ENCODE results near the gene SRRM4. TPM values are rescaled to one million over a fixed set of nuclear protein-coding genes. Genes with fewer than 3 reads are reported as not detected.

Gene SRRM4
- total RNA-seq, 2 donors from 2014 or later, result not detected

GRCh38 chr12:119168721-119169120 is 187.4 kb downstream of the SRRM4 start:
- Mint-ChIP-seq H3K27me3 (peaks cover 1% of the 10 kb centered on the region), H3K4me3 (no peak overlapping the region), H3K36me3 (ENCODE audit: low read depth) (no peaks in the 10 kb centered on the region), H3K27ac (no peak overlapping the region), H3K4me1 (no peaks in the 10 kb centered on the region), H3K9me3 (peaks cover 3% of the 10 kb centered on the region)
- ATAC-seq (replicated peaks), result no peak

- no peaks in the 10 kb centered on the region for H3K36me3 Mint-ChIP-seq (ENCODE audit: low read depth)
- H3K4me1 Mint-ChIP-seq, result no peaks in the 10 kb centered on the region
- H3K4me3 Mint-ChIP-seq, result no peak overlapping the region
- ATAC-seq (replicated peaks), result no peak
- peaks cover 3% of the 10 kb centered on the region for H3K9me3 Mint-ChIP-seq
- no peaks in the 10 kb centered on the region for H3K27me3 Mint-ChIP-seq
- H3K27ac Mint-ChIP-seq, result no peak overlapping the region
Measured at GRCh38 chr12:119169150-119169549, 187.8 kb downstream of the SRRM4 start.

GRCh38 chr12:119171291-119171690 is 189.9 kb downstream of the SRRM4 start:
- no peak for ATAC-seq (replicated peaks)
- Mint-ChIP-seq H3K36me3 (ENCODE audit: low read depth) (no peaks in the 10 kb centered on the region), H3K4me3 (no peak overlapping the region), H3K27me3 (peaks cover 2% of the 10 kb centered on the region), H3K4me1 (no peaks in the 10 kb centered on the region), H3K27ac (no peak overlapping the region), H3K9me3 (peaks cover 3% of the 10 kb centered on the region)

GRCh38 chr12:119171691-119172425 is 190.5 kb downstream of the SRRM4 start:
- H3K27ac Mint-ChIP-seq, result no peak overlapping the region
- ATAC-seq (replicated peaks), result no peak
- peaks cover 3% of the 10 kb centered on the region for H3K9me3 Mint-ChIP-seq
- no peaks in the 10 kb centered on the region for H3K36me3 Mint-ChIP-seq (ENCODE audit: low read depth)
- no peaks in the 10 kb centered on the region for H3K4me1 Mint-ChIP-seq
- peaks cover 3% of the 10 kb centered on the region for H3K27me3 Mint-ChIP-seq
- no peak overlapping the region for H3K4me3 Mint-ChIP-seq

GRCh38 chr12:119175081-119175480 is 193.7 kb downstream of the SRRM4 start:
- no peak for ATAC-seq (replicated peaks)
- Mint-ChIP-seq H3K4me3 (no peak overlapping the region), H3K4me1 (no peaks in the 10 kb centered on the region), H3K27me3 (peaks cover 7% of the 10 kb centered on the region), H3K27ac (no peak overlapping the region), H3K36me3 (ENCODE audit: low read depth) (no peaks in the 10 kb centered on the region), H3K9me3 (peaks cover 3% of the 10 kb centered on the region)

GRCh38 chr12:119176267-119177055 is 195.1 kb downstream of the SRRM4 start:
- H3K4me1 Mint-ChIP-seq, result no peaks in the 10 kb centered on the region
- no peak for ATAC-seq (replicated peaks)
- peaks cover 2% of the 10 kb centered on the region for H3K9me3 Mint-ChIP-seq
- H3K36me3 Mint-ChIP-seq (ENCODE audit: low read depth), result no peaks in the 10 kb centered on the region
- no peak overlapping the region for H3K27ac Mint-ChIP-seq
- H3K27me3 Mint-ChIP-seq, result peaks cover 10% of the 10 kb centered on the region
- no peak overlapping the region for H3K4me3 Mint-ChIP-seq

- H3K9me3 Mint-ChIP-seq, result no peaks in the 10 kb centered on the region
- no peak overlapping the region for H3K4me3 Mint-ChIP-seq
- no peak for ATAC-seq (replicated peaks)
- peaks cover 10% of the 10 kb centered on the region for H3K27me3 Mint-ChIP-seq
- H3K4me1 Mint-ChIP-seq, result no peaks in the 10 kb centered on the region
- no peaks in the 10 kb centered on the region for H3K36me3 Mint-ChIP-seq (ENCODE audit: low read depth)
- H3K27ac Mint-ChIP-seq, result no peak overlapping the region
Measured at GRCh38 chr12:119177056-119177325, 195.7 kb downstream of the SRRM4 start.

- Mint-ChIP-seq H3K36me3 (ENCODE audit: low read depth) (no peaks in the 10 kb centered on the region), H3K4me3 (no peak overlapping the region), H3K27ac (no peak overlapping the region), H3K27me3 (peaks cover 10% of the 10 kb centered on the region), H3K9me3 (no peaks in the 10 kb centered on the region), H3K4me1 (no peaks in the 10 kb centered on the region)
- no peak for ATAC-seq (replicated peaks)
Measured at GRCh38 chr12:119177724-119178380, 196.5 kb downstream of the SRRM4 start.

- Mint-ChIP-seq H3K27me3 (peaks cover 10% of the 10 kb centered on the region), H3K4me3 (no peak within 1 kb of the TSS), H3K9me3 (no peaks in the 10 kb centered on the region), H3K36me3 (ENCODE audit: low read depth) (no peaks in the 10 kb centered on the region), H3K27ac (no peak within 1 kb of the TSS), H3K4me1 (no peaks in the 10 kb centered on the region)
- ATAC-seq (replicated peaks), result no peak
Measured at GRCh38 chr12:119178544-119179334, 197.4 kb downstream of the SRRM4 start, which contains the start of gene HSPB8. TSS of gene HSPB8 (plus strand) at chr12:119178931. CDS start at chr12:119179313, 382 bp downstream.

GRCh38 chr12:119179335-119180021 is 198.1 kb downstream of the SRRM4 start:
- no peak overlapping the region for H3K4me3 Mint-ChIP-seq
- no peak for ATAC-seq (replicated peaks)

GRCh38 chr12:119180380-119181040 is 199.2 kb downstream of the SRRM4 start:
- Mint-ChIP-seq H3K27me3 (peaks cover 10% of the 10 kb centered on the region), H3K27ac (no peak overlapping the region), H3K9me3 (no peaks in the 10 kb centered on the region), H3K4me3 (no peak overlapping the region), H3K4me1 (no peaks in the 10 kb centered on the region), H3K36me3 (ENCODE audit: low read depth) (no peaks in the 10 kb centered on the region)
- no peak for ATAC-seq (replicated peaks)

More at GRCh38 chr12:119179335-119180021, 198.1 kb downstream of the SRRM4 start:
- no peaks in the 10 kb centered on the region for H3K36me3 Mint-ChIP-seq (ENCODE audit: low read depth)
- H3K4me1 Mint-ChIP-seq, result no peaks in the 10 kb centered on the region
- H3K9me3 Mint-ChIP-seq, result no peaks in the 10 kb centered on the region
- peaks cover 10% of the 10 kb centered on the region for H3K27me3 Mint-ChIP-seq
- H3K27ac Mint-ChIP-seq, result no peak overlapping the region

GRCh38 chr12:119181202-119181601 is 199.9 kb downstream of the SRRM4 start:
- no peak overlapping the region for H3K27ac Mint-ChIP-seq
- H3K9me3 Mint-ChIP-seq, result no peaks in the 10 kb centered on the region
- H3K4me3 Mint-ChIP-seq, result no peak overlapping the region
- no peaks in the 10 kb centered on the region for H3K4me1 Mint-ChIP-seq
- H3K27me3 Mint-ChIP-seq, result peaks cover 9% of the 10 kb centered on the region
- no peaks in the 10 kb centered on the region for H3K36me3 Mint-ChIP-seq (ENCODE audit: low read depth)
- no peak for ATAC-seq (replicated peaks)

- Mint-ChIP-seq H3K27me3 (peaks cover 7% of the 10 kb centered on the region), H3K27ac (no peak overlapping the region), H3K36me3 (ENCODE audit: low read depth) (no peaks in the 10 kb centered on the region), H3K9me3 (no peaks in the 10 kb centered on the region), H3K4me3 (no peak overlapping the region), H3K4me1 (no peaks in the 10 kb centered on the region)
- no peak for ATAC-seq (replicated peaks)
Measured at GRCh38 chr12:119181944-119182343, 200.6 kb downstream of the SRRM4 start.

All from activated T-helper 17 cell treated with anti-CD3 and anti-CD28 coated beads, Interleukin-2, amount 50 U/mL, for 72 hours (primary cell).